ENCODE results near the gene AHNAK. TPM values are rescaled to one million over a fixed set of nuclear protein-coding genes. Genes with fewer than 3 reads are reported as not detected.

The AHNAK gene
- total and polyA plus RNA-seq, 8 donors = 37.4 to 693 (median 554) TPM

DNA sequence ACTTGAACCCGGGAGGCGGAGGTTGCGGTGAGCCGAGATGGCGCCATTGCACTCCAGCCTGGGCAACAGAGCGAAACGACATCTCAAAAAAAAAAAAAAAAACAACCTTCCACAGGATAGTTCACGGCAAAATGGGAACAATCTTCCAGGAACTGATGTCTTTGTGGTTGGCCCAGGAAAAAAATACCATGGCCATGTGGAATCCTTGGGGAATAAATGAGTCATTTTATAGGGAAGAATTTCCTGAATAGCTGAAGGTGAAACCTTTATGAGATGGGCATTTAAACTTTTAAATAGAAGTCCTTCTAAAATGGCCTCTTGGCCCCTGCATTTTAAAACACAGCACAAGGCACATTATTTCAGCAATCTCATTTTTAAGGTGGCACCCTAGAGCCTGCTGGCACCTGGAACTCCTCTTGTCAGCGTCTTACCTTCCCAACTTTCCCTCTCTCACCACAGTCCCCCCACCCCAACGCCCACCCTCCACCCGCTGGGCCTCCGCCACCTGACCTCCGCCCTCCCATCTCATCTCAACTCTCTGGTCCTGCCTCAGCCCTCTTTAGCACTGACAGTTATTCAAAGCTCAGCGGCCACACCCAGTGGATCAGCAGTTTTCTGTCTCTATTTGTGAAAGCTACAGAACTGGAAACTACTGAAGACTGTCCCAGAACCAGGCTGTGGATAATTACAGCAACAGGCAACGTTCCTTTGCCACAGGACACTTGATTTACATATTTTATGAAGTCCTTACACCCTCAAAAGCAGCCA, 84.7 kb downstream of the AHNAK start:
- Histone ChIP-seq H3K36me3 (no peaks in the 10 kb centered on the region), H3K4me3 (no peak overlapping the region), H3K27me3 (no peaks in the 10 kb centered on the region), H3K4me1 (no peaks in the 10 kb centered on the region), H3K9me3 (no peaks in the 10 kb centered on the region), H3K27ac (no peak overlapping the region)
- TF ChIP-seq EP300 (IDR thresholded peaks at IDR 0.05) (no peak), POLR2AphosphoS5 (IDR thresholded peaks at IDR 0.05) (no peak), POLR2A (IDR thresholded peaks at IDR 0.05) (no peak)
- TF ChIP-seq, protein P1, sequence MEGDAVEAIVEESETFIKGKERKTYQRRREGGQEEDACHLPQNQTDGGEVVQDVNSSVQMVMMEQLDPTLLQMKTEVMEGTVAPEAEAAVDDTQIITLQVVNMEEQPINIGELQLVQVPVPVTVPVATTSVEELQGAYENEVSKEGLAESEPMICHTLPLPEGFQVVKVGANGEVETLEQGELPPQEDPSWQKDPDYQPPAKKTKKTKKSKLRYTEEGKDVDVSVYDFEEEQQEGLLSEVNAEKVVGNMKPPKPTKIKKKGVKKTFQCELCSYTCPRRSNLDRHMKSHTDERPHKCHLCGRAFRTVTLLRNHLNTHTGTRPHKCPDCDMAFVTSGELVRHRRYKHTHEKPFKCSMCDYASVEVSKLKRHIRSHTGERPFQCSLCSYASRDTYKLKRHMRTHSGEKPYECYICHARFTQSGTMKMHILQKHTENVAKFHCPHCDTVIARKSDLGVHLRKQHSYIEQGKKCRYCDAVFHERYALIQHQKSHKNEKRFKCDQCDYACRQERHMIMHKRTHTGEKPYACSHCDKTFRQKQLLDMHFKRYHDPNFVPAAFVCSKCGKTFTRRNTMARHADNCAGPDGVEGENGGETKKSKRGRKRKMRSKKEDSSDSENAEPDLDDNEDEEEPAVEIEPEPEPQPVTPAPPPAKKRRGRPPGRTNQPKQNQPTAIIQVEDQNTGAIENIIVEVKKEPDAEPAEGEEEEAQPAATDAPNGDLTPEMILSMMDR (IDR thresholded peaks at IDR 0.05) = no peak
- WGBS, 5 donors = 80 to 84% (median 81%) methylated on average over 15 of the region's 15 CpGs
- no peak for DNase-seq
- intact Hi-C loops (cut with DNase I; ENCODE audit: low total_unique reads) = no loop called here

DNA sequence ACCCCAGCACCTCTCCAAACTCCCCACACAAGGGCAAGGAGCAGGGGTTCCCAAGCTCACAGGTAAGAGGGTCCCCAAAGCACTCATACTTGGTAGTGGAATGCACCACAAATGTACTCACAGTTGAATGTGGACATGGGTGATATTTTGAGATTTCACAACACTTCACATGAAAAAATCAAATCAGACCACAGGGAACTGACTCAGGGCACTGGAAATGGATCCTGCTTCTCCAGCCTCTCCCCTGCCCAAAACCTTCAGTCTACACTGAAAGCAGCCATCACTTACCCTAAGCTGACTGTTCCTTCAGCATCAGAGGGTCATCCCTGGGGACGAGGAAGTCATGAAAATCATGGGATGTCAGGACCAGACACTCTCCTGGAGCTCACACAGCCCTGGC, 87.5 kb downstream of the AHNAK start:
- Histone ChIP-seq H3K36me3 (no peaks in the 10 kb centered on the region), H3K27ac (peak overlapping the region in 2 of 5 donors; percentile 43 to 56), H3K4me1 (no peaks in the 10 kb centered on the region), H3K27me3 (no peaks in the 10 kb centered on the region), H3K4me3 (no peak overlapping the region), H3K9me3 (no peaks in the 10 kb centered on the region)
- TF ChIP-seq, protein P1 (IDR thresholded peaks at IDR 0.05) = no peak
- TF ChIP-seq EP300 (IDR thresholded peaks at IDR 0.05) = no peak
- TF ChIP-seq POLR2AphosphoS5 (IDR thresholded peaks at IDR 0.05) = no peak
- no peak for TF ChIP-seq POLR2A (IDR thresholded peaks at IDR 0.05)
- intact Hi-C loops (cut with DNase I; ENCODE audit: low total_unique reads) = no loop called here
- WGBS, 5 donors = 71 to 100% (median 86%) methylated on average over 1 of the region's 1 CpG
- no peak for DNase-seq

DNA sequence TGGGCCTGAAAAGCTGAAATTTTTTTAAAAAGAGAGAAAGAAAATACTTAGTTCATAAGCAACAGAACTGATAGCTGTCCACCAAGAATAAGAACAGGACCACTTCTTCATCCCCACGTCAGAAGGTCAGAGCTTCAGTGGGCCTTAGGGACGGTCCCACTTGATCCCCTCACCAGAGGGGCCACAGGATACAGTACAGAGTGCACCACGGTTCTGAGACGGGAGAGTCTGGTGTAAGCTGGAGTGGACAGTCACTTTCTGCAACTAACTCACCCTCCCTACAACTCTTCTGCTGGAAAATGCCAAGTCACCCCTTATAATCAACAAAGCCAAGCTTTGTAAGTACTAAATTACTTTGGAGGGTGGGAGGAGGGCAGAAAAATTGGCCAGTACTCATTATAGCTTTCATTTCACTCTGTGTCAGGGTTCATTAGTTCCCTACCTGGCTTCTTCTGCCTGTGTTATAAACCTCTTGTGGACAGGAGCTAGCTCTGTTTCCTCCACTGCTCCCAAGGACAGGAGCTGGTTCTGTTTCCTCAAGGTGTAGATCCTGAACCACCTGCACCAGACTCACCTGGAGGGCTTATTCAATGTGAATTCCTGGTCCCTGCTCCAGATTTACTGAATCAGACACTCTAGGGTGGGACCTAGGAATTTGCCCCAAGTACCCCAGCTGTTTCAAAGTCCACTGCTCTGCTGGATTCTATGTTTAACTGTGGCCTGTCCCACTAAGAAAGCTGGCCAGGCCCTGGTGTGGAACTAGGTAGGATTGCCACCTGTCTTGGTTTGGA, 88.2 kb downstream of the AHNAK start:
- 46 to 55% (median 53%) methylated on average over 4 of the region's 4 CpGs for WGBS, 5 donors
- Histone ChIP-seq H3K4me1 (no peaks in the 10 kb centered on the region), H3K9me3 (no peaks in the 10 kb centered on the region), H3K36me3 (no peaks in the 10 kb centered on the region), H3K27ac (peak overlapping the region in 2 of 5 donors; percentile 43 to 56), H3K27me3 (no peaks in the 10 kb centered on the region), H3K4me3 (no peak overlapping the region)
- intact Hi-C loops (cut with DNase I; ENCODE audit: low total_unique reads) = no loop called here
- TF ChIP-seq POLR2A (IDR thresholded peaks at IDR 0.05) (no peak), EP300 (IDR thresholded peaks at IDR 0.05) (no peak), POLR2AphosphoS5 (IDR thresholded peaks at IDR 0.05) (no peak)
- TF ChIP-seq, protein P1 (IDR thresholded peaks at IDR 0.05) = no peak
- peak in 1 of 2 donors; percentile 36 for DNase-seq

DNA sequence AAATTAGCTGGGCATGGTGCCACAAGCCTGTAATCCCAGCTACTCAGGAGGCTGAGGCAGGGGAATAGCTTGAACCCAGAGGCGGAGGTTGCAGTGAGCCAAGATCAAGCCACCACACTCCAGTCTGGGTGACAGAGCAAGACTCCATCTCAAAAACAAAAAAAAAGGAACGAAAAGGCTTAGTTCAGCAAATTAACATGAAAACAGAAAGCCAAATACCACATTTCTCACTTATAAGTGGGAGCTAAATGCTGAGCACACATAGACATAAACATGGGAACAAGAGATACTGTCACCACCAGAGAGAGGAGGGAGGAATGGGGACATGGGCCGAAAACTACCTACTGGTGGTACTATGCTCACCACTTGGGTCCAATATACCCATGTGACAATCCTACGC, 89.1 kb downstream of the AHNAK start:
- H3K4me1 ChIP-seq = no peaks in the 10 kb centered on the region
- H3K27ac ChIP-seq = no peak overlapping the region

More for the DNA sequence above, 89.1 kb downstream of the AHNAK start:
- TF ChIP-seq POLR2AphosphoS5 (IDR thresholded peaks at IDR 0.05) (no peak), POLR2A (IDR thresholded peaks at IDR 0.05) (no peak), EP300 (IDR thresholded peaks at IDR 0.05) (no peak)
- TF ChIP-seq, protein P1 (IDR thresholded peaks at IDR 0.05) = no peak
- DNase-seq = no peak
- Histone ChIP-seq H3K36me3 (no peaks in the 10 kb centered on the region), H3K4me3 (no peak overlapping the region), H3K27me3 (no peaks in the 10 kb centered on the region), H3K9me3 (no peaks in the 10 kb centered on the region)
- intact Hi-C loops (cut with DNase I; ENCODE audit: low total_unique reads) = no loop called here
- WGBS, 5 donors = 76 to 92% (median 83%) methylated on average over 4 of the region's 4 CpGs

All from stomach (tissue), 9 donors.